Trophoblast cell (in vitro differentiated cells and primary cell): ENCODE results near the gene PRELID1.

ENCODE experiments used
- DNase-seq, 2 donors: peaks; one replicate each; pipeline ENCODE4 v3.0.0-alpha.2; 2016
- H2AFZ ChIP-seq: 2 replicates; pipeline ENCODE4 v1.6.1; 2013; ENCODE audit warnings: low read length, moderate library complexity, mild to moderate bottlenecking; ENCODE audit not compliant: insufficient read depth, poor library complexity
- H2AK5ac ChIP-seq: 2 replicates; pipeline ENCODE4 v1.6.1; 2013; ENCODE audit warnings: mild to moderate bottlenecking, low read length
- H2BK120ac ChIP-seq: 2 replicates; pipeline ENCODE4 v1.6.1; 2013; ENCODE audit warnings: low read length, mild to moderate bottlenecking, moderate library complexity; ENCODE audit not compliant: insufficient read depth, poor library complexity
- H2BK12ac ChIP-seq: 2 replicates; pipeline ENCODE4 v1.6.1; 2013; ENCODE audit warnings: mild to moderate bottlenecking, low read length, moderate library complexity
- H2BK5ac ChIP-seq: 2 replicates; pipeline ENCODE4 v1.6.1; 2013; ENCODE audit warnings: low read length, low read depth, moderate library complexity, mild to moderate bottlenecking; ENCODE audit not compliant: poor library complexity
- H3K14ac ChIP-seq: 2 replicates; pipeline ENCODE4 v1.6.1; 2013; ENCODE audit warnings: mild to moderate bottlenecking, low read length
- H3K18ac ChIP-seq: 2 replicates; pipeline ENCODE4 v1.6.1; 2013; ENCODE audit warnings: mild to moderate bottlenecking, low read length
- H3K23ac ChIP-seq: 2 replicates; pipeline ENCODE4 v1.6.1; 2013; ENCODE audit warnings: low read length
- H3K27ac ChIP-seq: 2 replicates; pipeline ENCODE4 v1.5.1; 2013; ENCODE audit warnings: low read depth, mild to moderate bottlenecking, inconsistent platforms, low read length, moderate library complexity
- H3K27me3 ChIP-seq: 2 replicates; pipeline ENCODE4 v1.6.1; 2013; ENCODE audit warnings: inconsistent platforms, mild to moderate bottlenecking, low read length, moderate library complexity; ENCODE audit not compliant: insufficient read depth
- H3K36me3 ChIP-seq, 2 experiments: 1 replicate in 1 of 2; 2 replicates in 1 of 2; pipeline ENCODE4 v1.6.1; 2013; ENCODE audit warnings: low read length in 2 of 2, mild to moderate bottlenecking in 2 of 2, moderate library complexity in 1 of 2; ENCODE audit not compliant: insufficient read depth in 2 of 2, control insufficient read depth in 1 of 2
- H3K4ac ChIP-seq: 2 replicates; pipeline ENCODE4 v1.6.1; 2013; ENCODE audit warnings: low read depth, mild to moderate bottlenecking, low read length, moderate library complexity
- H3K4me1 ChIP-seq, 2 experiments: 1 replicate in 1 of 2; 2 replicates in 1 of 2; pipeline ENCODE4 v1.6.1; 2013; ENCODE audit warnings: low read length in 2 of 2, mild to moderate bottlenecking in 2 of 2, moderate library complexity in 1 of 2; ENCODE audit not compliant: insufficient read depth in 2 of 2, control insufficient read depth in 1 of 2
- H3K4me2 ChIP-seq: 2 replicates; pipeline ENCODE4 v1.6.1; 2013; ENCODE audit warnings: inconsistent platforms, mild to moderate bottlenecking, low read length, moderate library complexity
- H3K4me3 ChIP-seq: 2 replicates; pipeline ENCODE4 v1.5.1; 2013; ENCODE audit warnings: mild to moderate bottlenecking, low read depth, low read length, inconsistent platforms
- H3K79me1 ChIP-seq: one replicate; pipeline ENCODE4 v1.6.1; 2013; ENCODE audit warnings: low read length
- H3K79me2 ChIP-seq: 2 replicates; pipeline ENCODE4 v1.6.1; 2013; ENCODE audit warnings: low read length, mild to moderate bottlenecking; ENCODE audit not compliant: control insufficient read depth, insufficient read depth, poor library complexity
- H3K9ac ChIP-seq: 2 replicates; pipeline ENCODE4 v1.6.1; 2013; ENCODE audit warnings: mild to moderate bottlenecking, low read length
- H3K9me3 ChIP-seq: 2 replicates; pipeline ENCODE4 v1.6.1; 2013; ENCODE audit warnings: low read depth, mild to moderate bottlenecking, control low read depth, inconsistent platforms, low read length; ENCODE audit not compliant: insufficient read depth
- H4K12ac ChIP-seq: 2 replicates; pipeline ENCODE4 v1.6.1; 2013; ENCODE audit warnings: low read depth, mild to moderate bottlenecking, low read length, moderate library complexity
- H4K8ac ChIP-seq: 2 replicates; pipeline ENCODE4 v1.6.1; 2013; ENCODE audit warnings: low read depth, mild to moderate bottlenecking, low read length, moderate library complexity
- H4K91ac ChIP-seq: one replicate; pipeline ENCODE4 v1.6.1; 2013; ENCODE audit warnings: low read depth, mild to moderate bottlenecking, low read length, moderate library complexity
- WGBS: extraction: QIAGEN DNeasy Blood & Tissue Kit; methylation state at CpG from one replicate; pipeline ENCODE4 v1.1.7; 2013; ENCODE audit warnings: missing lambda C conversion rate; ENCODE audit not compliant: insufficient read length, insufficient coverage; ENCODE audit errors: extremely low coverage; 5-methylcytosine and 5-hydroxymethylcytosine counted together

Gene PRELID1

DNA sequence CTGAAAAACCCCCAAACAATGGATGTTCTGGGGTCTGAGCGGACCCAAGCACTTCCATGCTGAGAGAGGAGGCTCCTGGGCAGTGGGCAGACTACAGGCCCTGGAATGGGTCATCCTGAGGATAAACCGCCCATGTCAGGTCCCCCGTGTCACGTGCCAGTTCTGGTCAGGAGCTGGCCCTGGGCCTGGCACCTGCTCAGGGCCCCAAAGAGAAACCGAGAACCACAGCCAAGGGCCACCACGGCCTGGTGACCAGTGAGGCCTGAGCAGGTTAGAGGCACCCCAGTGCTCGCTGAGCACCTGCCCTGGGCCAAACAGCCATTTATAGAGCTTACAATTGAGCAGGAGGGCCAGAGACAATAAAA lies 32.1 kb downstream of the PRELID1 start:
- no peak overlapping the region for H3K27ac ChIP-seq
- no peak overlapping the region for H3K14ac ChIP-seq
- no peaks in the 10 kb centered on the region for H3K9me3 ChIP-seq
- H4K91ac ChIP-seq = no peak overlapping the region
- no peak overlapping the region for H2AK5ac ChIP-seq
- no peak overlapping the region for H3K4me3 ChIP-seq
- H2BK120ac ChIP-seq = no peak overlapping the region
- no peak overlapping the region for H3K4me2 ChIP-seq
- no peaks in the 10 kb centered on the region for H3K79me2 ChIP-seq
- H3K79me1 ChIP-seq = no peaks in the 10 kb centered on the region
- H4K8ac ChIP-seq = no peak overlapping the region
- H3K4ac ChIP-seq = no peak overlapping the region
- peaks cover 85 to 88% of the 10 kb centered on the region in 2 experiments for H3K36me3 ChIP-seq
- no CpG with 5 or more reads among the region's 7 CpGs for WGBS
- H3K18ac ChIP-seq = no peak overlapping the region
- no peak overlapping the region for H2BK12ac ChIP-seq
- no peak overlapping the region for H3K9ac ChIP-seq
- peaks cover 0 to 3% of the 10 kb centered on the region in 2 experiments for H3K4me1 ChIP-seq
- DNase-seq = no peak
- H4K12ac ChIP-seq = no peak overlapping the region
- no peak overlapping the region for H2BK5ac ChIP-seq
- H2AFZ ChIP-seq = no peak overlapping the region
- H3K27me3 ChIP-seq = no peaks in the 10 kb centered on the region
- H3K23ac ChIP-seq = no peak overlapping the region

DNA sequence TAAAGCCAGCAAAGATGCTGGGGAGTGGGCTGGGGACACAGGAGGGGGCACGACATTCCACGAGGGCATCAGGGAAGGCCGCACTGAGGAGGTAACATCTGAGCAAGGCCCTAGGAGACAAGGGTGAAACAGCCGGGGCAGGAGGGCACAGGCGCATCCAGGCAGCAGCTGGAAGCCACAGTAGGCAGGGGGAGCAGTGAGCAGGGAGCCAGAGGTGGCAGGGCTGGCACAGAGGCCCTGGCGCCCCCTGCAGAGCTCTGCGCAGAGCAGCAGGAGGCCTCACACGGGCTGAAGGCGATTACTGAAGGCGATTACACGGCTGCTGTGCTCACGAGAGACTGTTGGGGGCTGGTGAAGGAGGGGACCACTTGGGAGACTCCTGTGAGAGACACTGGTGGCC lies 32.5 kb downstream of the PRELID1 start:
- no peak overlapping the region for H2AK5ac ChIP-seq
- WGBS = no CpG with 5 or more reads among the region's 12 CpGs
- H2BK12ac ChIP-seq = no peak overlapping the region
- H4K8ac ChIP-seq = no peak overlapping the region
- H2AFZ ChIP-seq = no peak overlapping the region
- no peak overlapping the region for H3K4me2 ChIP-seq
- H3K79me1 ChIP-seq = no peaks in the 10 kb centered on the region
- H3K4me3 ChIP-seq = no peak overlapping the region
- H3K23ac ChIP-seq = no peak overlapping the region
- no peaks in the 10 kb centered on the region for H3K79me2 ChIP-seq
- no peak overlapping the region for H3K9ac ChIP-seq
- no peak overlapping the region for H4K12ac ChIP-seq
- H4K91ac ChIP-seq = no peak overlapping the region
- H3K4ac ChIP-seq = no peak overlapping the region
- no peak for DNase-seq
- peaks cover 0 to 3% of the 10 kb centered on the region in 2 experiments for H3K4me1 ChIP-seq
- no peak overlapping the region for H2BK120ac ChIP-seq
- H3K18ac ChIP-seq = no peak overlapping the region
- no peak overlapping the region for H3K27ac ChIP-seq
- H3K14ac ChIP-seq = no peak overlapping the region
- H2BK5ac ChIP-seq = no peak overlapping the region
- H3K9me3 ChIP-seq = no peaks in the 10 kb centered on the region
- peaks cover 81 to 84% of the 10 kb centered on the region in 2 experiments for H3K36me3 ChIP-seq
- no peaks in the 10 kb centered on the region for H3K27me3 ChIP-seq

DNA sequence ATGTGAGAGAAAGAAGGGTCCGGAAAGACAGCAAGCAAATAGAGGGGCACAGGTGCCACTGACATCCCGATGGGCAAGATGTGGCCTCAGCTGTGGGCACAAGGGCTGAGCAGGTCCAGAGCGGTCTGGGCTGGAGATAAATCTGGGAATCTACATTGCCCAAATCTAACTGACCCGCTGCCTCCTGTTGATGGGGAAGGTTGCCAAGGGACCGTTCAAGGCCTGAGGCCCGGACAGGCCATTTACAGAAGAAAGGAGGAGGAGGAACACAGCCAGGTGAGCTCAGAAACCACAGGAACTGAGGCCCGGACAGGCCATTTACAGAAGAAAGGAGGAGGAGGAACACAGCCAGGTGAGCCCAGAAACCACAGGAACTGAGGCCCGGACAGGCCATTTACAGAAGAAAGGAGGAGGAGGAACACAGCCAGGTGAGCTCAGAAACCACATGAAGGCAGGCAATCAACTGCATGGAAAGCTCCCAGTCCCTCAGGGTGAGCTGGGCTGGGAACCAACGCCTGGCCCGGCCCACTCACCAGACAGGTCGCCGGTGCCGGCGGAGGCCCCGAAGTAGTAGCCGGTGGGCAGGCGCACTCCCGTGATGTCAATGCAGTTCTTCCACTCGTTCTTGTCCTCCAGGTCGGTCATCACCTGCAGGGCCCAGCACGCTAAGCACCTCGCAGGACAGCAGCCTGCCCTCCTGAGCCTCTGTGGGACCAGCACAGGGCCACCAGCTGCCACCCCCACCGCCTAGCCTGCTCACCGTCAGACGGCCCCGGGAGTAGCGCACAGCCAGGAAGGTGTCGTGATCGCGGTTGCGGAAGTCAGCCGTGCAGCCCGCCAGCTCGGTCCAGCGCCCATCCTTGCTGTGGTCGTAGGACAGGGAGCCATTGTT lies 33.2 kb downstream of the PRELID1 start:
- Histone ChIP-seq H3K18ac (no peak overlapping the region), H3K4me3 (no peak overlapping the region), H4K12ac (no peak overlapping the region)

DNA sequence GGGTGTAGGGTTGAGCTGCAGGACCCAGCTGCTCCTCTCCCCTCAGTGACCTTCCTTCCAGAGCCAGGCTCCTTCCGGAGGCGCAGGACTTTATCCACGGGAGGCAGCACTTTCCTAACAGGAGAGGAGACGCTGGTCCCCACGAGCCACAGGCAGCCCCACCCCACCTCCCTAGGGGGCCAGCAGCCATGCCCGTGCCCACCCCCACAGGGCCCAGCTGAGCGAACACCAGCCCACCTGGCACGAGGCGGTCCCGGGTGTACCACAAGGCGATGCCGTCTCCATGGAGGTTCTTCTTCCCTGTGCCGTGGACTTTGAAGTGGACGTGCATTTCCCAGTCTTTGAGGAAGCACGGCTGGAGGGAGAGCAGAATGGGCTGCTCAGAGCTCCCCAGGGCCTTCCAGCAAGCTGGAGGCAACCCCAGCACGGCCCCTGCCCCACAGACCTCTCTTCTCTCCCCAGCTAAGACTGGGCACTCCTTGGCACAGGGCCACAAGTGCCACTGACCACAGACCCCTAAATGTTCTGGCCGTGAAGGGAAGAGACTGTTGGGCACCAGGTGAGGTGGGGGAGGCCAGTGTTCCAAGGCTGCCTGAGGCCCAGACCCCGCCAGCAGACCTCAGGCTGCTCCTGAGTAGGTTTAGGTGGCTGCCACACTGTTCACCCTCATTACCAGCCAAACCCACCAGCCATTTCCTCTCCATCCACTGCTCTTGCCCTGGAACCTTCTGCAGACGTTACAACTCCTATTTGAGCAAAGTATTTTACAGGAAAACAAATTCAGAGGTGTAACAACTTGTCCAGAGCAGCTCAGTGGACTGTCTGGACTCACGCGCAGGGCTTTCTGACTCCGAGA lies 34.9 kb downstream of the PRELID1 start:
- H2AK5ac ChIP-seq = no peak overlapping the region
- H3K14ac ChIP-seq = no peak overlapping the region
- no peaks in the 10 kb centered on the region for H3K79me1 ChIP-seq
- no peak overlapping the region for H2BK120ac ChIP-seq
- no peak overlapping the region for H4K8ac ChIP-seq
- H3K27me3 ChIP-seq = no peaks in the 10 kb centered on the region
- H3K4me3 ChIP-seq = no peak overlapping the region
- no peak overlapping the region for H3K9ac ChIP-seq
- no peak overlapping the region for H4K91ac ChIP-seq
- no peak overlapping the region for H3K4me2 ChIP-seq
- peaks cover 2% of the 10 kb centered on the region for H3K79me2 ChIP-seq
- H4K12ac ChIP-seq = no peak overlapping the region
- no peak for DNase-seq
- no peak overlapping the region for H2AFZ ChIP-seq
- no peaks in the 10 kb centered on the region for H3K9me3 ChIP-seq
- H2BK12ac ChIP-seq = no peak overlapping the region
- H3K23ac ChIP-seq = no peak overlapping the region
- H3K4ac ChIP-seq = no peak overlapping the region
- no peak overlapping the region for H2BK5ac ChIP-seq
- no peak overlapping the region for H3K27ac ChIP-seq
- H3K4me1 ChIP-seq = peaks cover 0 to 3% of the 10 kb centered on the region in 2 experiments
- H3K36me3 ChIP-seq = peaks cover 63% of the 10 kb centered on the region in 2 experiments
- H3K18ac ChIP-seq = no peak overlapping the region
- no CpG with 5 or more reads among the region's 22 CpGs for WGBS

More for the DNA sequence above, 33.2 kb downstream of the PRELID1 start:
- no peak overlapping the region for H4K8ac ChIP-seq
- DNase-seq = no peak
- no peak overlapping the region for H2BK12ac ChIP-seq
- no peaks in the 10 kb centered on the region for H3K79me1 ChIP-seq
- H4K91ac ChIP-seq = no peak overlapping the region
- no peak overlapping the region for H2BK120ac ChIP-seq
- no peak overlapping the region for H3K9ac ChIP-seq
- H3K14ac ChIP-seq = no peak overlapping the region
- H2AFZ ChIP-seq = no peak overlapping the region
- H3K9me3 ChIP-seq = no peaks in the 10 kb centered on the region
- WGBS = no CpG with 5 or more reads among the region's 36 CpGs
- no peaks in the 10 kb centered on the region for H3K79me2 ChIP-seq
- peaks cover 0 to 3% of the 10 kb centered on the region in 2 experiments for H3K4me1 ChIP-seq
- no peaks in the 10 kb centered on the region for H3K27me3 ChIP-seq
- peaks cover 75 to 79% of the 10 kb centered on the region in 2 experiments for H3K36me3 ChIP-seq
- H3K23ac ChIP-seq = no peak overlapping the region
- H3K4ac ChIP-seq = no peak overlapping the region
- H2BK5ac ChIP-seq = no peak overlapping the region
- H2AK5ac ChIP-seq = no peak overlapping the region
- no peak overlapping the region for H3K27ac ChIP-seq
- H3K4me2 ChIP-seq = no peak overlapping the region
